Loucy (cell line): Measurements from ENCODE around the gene SHB.

Experiments
- CTCF ChIP-seq: fragments of 200-600 bp; sonication (generic); conservative IDR thresholded peaks from 2 replicates; pipeline ENCODE4 v1.5.1; 2014; ENCODE audit warnings: mild to moderate bottlenecking, antibody characterized with exemption, low read length
- EZH2phosphoT487 ChIP-seq: fragments of 200-600 bp; IDR thresholded peaks from 2 replicates; pipeline ENCODE4 v1.6.1; 2018; ENCODE audit warnings: antibody characterized with exemption, mild to moderate bottlenecking, moderate library complexity, borderline replicate concordance

DNA sequence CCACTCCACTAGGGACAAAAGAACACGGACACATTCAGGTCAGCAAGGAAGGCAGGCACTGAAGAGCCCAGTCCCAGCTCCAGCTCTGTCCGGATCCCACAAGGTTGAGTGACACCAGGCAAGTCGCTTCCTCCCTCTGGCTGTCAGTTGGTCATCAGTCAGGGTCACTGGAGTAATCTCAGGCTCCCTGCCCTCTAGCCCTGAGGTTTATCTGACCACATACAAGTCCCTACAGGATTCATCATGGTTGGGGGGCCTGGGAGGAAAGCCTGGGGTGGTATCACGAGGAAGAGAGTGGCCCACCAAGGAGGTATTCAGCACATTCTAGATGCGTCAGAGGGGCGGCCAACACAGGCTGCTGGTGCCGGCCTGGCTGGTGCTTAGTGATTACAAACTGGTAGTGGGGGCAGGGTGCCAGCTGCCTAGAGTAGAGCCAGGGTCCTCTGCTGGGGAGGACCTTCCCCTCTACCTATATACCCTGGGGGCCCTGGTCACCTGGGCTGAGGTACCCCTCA lies 81.5 kb downstream of the SHB start:
- TF ChIP-seq EZH2phosphoT487 (no peak), CTCF (no peak)
